Activated T-cell treated with anti-CD3 and anti-CD28 coated beads, Interleukin-2, amount 50 U/mL, for 72 hours (primary cell): Measurements from ENCODE around the gene MFSD12. TPM values are rescaled to one million over a fixed set of nuclear protein-coding genes. Genes with fewer than 3 reads are reported as not detected.

Experiments used
- ATAC-seq, 2 donors: fragments of 150-1000 bp; cut with Tn5 transposase; replicated peaks in 1 of 2; 2 replicates each; pipeline ENCODE4 v1.10.0; 2021; ENCODE audit warnings: moderate library complexity in 2 of 2, mild to moderate bottlenecking in 1 of 2
- DNase-seq, 2 donors: peaks; one replicate each; pipeline ENCODE4 v3.0.0; 2021 to 2022; ENCODE audit warnings: mixed read lengths in 1 of 2
- H3K27ac Mint-ChIP-seq: one replicate; pipeline ENCODE4 v1.8.0; 2022; ENCODE audit warnings: mild to moderate bottlenecking, moderate library complexity, mixed read lengths
- H3K27me3 Mint-ChIP-seq: one replicate; pipeline ENCODE4 v1.8.0; 2022; ENCODE audit warnings: low read depth, mixed read lengths
- H3K36me3 Mint-ChIP-seq, 2 donors: one replicate each; pipeline ENCODE4 v1.8.0; 2022; ENCODE audit warnings: mixed read lengths in 2 of 2, mild to moderate bottlenecking in 1 of 2; ENCODE audit not compliant: insufficient read depth in 2 of 2
- H3K4me1 Mint-ChIP-seq: one replicate; pipeline ENCODE4 v1.8.0; 2022; ENCODE audit warnings: low read depth, mixed read lengths
- H3K4me3 Mint-ChIP-seq, 2 donors: one replicate each; pipeline ENCODE4 v1.8.0; 2022; ENCODE audit warnings: mild to moderate bottlenecking in 2 of 2, mixed read lengths in 2 of 2, moderate library complexity in 2 of 2
- H3K9me3 Mint-ChIP-seq, 2 donors: one replicate each; pipeline ENCODE4 v1.8.0; 2022; ENCODE audit warnings: mixed read lengths in 2 of 2
- total RNA-seq, 2 donors: library from RNA; stranded (reverse); gene quantifications; one replicate each; pipeline ENCODE4 v1.2.3, GENCODE V29; 2022

The MFSD12 gene
- total RNA-seq: 10 to 100 TPM; 50.8 to 69.9 TPM

DNA sequence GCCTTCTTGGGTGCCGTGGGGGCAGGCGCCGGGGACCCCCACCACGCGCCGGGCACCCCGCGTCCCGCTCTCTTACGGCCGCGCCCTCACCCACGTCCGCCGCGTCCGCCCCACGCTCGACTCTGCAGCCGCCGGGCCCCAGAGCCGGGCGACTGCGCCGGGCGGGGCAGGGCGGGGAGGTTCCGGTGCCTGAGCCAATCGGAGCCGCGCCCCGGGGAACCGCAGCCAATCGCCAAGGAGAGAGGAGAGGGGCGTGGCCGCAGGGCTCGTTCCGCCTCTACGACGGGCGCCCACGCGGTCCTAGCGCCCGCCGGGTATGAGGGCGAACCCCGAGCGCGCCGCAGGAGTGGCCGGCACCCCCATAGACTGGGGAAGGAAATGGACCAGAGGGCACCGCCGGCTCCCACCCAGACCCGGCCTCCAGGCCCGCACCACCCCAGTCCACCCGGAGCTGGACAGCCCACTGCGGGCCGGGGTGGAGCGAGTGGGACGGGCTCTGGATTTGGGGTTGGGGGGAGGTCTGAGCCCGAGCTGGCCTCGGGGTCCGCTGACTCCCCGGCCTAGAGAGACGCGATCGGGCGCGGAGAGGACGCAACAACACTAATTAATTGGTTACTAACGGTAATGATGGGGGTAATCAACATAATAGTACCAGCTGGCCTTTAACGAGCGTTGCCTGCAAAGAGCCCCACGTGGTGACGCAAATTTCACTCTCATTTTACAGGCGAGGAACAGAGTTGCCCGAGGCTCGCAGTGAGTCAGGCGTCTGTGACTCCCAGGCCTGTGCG is at the start of gene MFSD12:
TSS of gene MFSD12 (minus strand) at position 126 of the 788 bp plus-strand sequence. CDS start 183 bp downstream, outside the sequence.
- DNase-seq (peak; percentile 98), ATAC-seq (peak; percentile 93 to 94)
- Mint-ChIP-seq H3K36me3 (peaks cover 0 to 2% of the 10 kb centered on the region in 2 donors), H3K4me1 (peaks cover 52% of the 10 kb centered on the region), H3K9me3 (no peaks in the 10 kb centered on the region), H3K27ac (peak within 1 kb of the TSS; percentile 87), H3K4me3 (peak within 1 kb of the TSS; percentile 85 to 96), H3K27me3 (no peaks in the 10 kb centered on the region)

DNA sequence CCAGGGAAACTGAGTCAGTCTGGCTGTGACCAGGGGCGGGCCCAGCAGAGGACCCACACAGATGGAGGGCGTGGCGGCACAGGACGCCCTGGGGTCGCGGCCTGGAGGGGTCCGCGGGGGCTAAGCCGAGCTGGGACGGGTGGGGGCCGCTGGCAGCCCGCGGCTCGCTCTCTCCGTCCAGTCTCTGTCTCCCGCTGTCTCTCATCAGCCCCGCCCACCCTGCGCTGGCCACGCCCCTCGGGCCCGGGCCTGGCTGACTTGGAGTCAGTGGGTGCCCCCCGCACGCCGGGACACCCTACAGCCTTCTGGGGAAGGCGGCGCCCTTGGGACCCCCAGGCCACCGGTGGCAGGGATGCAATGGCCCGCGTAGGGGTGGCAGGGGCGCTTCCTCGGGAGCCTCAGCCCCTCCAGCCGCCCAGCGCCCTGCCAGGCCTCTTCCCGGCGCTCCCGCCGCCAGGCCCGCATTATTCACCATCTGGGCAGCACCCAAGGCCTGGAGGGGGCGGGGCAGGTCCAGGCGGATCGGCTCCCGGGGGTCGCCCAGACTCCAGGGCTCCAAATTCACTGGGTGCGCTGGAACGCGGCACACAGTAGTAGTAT is 49.4 kb upstream of the MFSD12 start, which contains the start of gene TBXA2R:
TSS of gene TBXA2R (minus strand) at position 186 of the 600 bp plus-strand sequence. CDS start 6,241 bp downstream, outside the sequence.
- no peaks in the 10 kb centered on the region for H3K9me3 Mint-ChIP-seq
- peaks cover 6% of the 10 kb centered on the region for H3K27me3 Mint-ChIP-seq
- peak; percentile 65 for ATAC-seq
- H3K27ac Mint-ChIP-seq: no peak within 1 kb of the TSS
- peak within 1 kb of the TSS in 1 of 2 donors; percentile 52 for H3K4me3 Mint-ChIP-seq
- DNase-seq: peak; percentile 71 to 77
- H3K4me1 Mint-ChIP-seq: peaks cover 7% of the 10 kb centered on the region
- H3K36me3 Mint-ChIP-seq: peaks cover 0 to 3% of the 10 kb centered on the region in 2 donors

DNA sequence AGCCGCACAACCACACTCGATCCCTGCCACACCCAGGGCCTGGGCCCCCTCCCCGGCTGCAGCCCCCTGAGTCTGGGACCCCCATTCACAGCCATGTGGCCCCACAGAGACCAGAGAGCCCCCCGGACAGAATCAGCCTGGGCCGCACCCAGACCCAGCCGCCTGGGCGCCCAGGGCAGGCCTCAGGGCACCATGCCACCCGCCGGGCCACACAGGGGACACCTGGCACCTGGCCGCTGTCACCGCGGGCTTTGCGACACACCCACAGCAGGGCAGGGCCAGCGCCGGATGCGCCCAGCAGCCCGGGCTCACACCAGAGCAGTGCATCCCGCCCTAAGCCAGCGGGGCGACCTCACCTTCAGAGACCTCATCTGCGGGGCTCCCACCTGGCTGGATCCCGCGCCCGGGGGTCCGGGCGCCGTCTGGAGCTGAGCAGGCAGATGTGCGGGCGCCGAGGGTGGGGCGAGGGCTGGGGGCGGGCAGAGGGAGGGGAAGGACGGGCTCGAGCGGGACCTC is 48.8 kb upstream of the MFSD12 start:
- DNase-seq (peak; percentile 43 to 49), ATAC-seq (peak; percentile 62 to 73)
- H3K4me3 Mint-ChIP-seq: no peak overlapping the region
- peaks cover 0 to 1% of the 10 kb centered on the region in 2 donors for H3K36me3 Mint-ChIP-seq
- H3K4me1 Mint-ChIP-seq: peaks cover 7% of the 10 kb centered on the region
- H3K27me3 Mint-ChIP-seq: peaks cover 6% of the 10 kb centered on the region
- no peaks in the 10 kb centered on the region for H3K9me3 Mint-ChIP-seq
- no peak overlapping the region for H3K27ac Mint-ChIP-seq

DNA sequence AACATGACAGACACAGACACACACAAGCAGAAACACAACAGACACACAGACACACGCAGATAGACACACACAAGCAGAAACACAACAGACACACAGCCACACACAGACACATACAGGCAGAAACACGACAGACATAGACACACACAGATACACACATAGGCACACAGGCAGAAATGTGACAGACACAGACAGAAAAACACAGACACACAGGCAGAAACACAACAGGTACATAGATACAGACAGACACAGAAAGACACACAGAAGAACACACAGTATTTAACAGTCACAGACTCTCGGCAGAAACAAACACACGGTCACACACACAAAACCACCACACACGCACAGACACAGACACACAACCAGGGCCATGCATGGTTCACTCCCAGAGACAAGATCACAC is 48.4 kb upstream of the MFSD12 start:
- no peak for ATAC-seq
- no peak overlapping the region for H3K27ac Mint-ChIP-seq
- H3K27me3 Mint-ChIP-seq: peaks cover 6% of the 10 kb centered on the region

DNA sequence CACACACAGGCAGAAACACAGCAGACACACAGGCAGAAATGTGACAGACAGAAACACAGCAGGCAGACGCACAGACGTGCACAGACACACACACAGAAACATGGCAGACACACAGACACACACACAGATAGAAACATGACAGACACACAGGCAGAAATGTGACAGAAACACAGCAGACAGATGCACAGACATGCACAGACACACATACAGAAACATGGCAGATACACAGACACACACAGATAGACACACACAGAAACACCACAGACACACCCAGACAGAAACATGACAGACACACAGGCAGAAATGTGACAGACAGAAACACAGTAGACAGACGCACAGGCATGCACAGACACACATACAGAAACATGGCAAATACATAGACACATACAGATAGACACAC is 48.0 kb upstream of the MFSD12 start:
- Mint-ChIP-seq H3K27me3 (peaks cover 6% of the 10 kb centered on the region), H3K4me3 (no peak overlapping the region), H3K9me3 (no peaks in the 10 kb centered on the region), H3K36me3 (peaks cover 0 to 1% of the 10 kb centered on the region in 2 donors), H3K27ac (no peak overlapping the region), H3K4me1 (peaks cover 7% of the 10 kb centered on the region)
- no peak for ATAC-seq
- no peak for DNase-seq

More for the DNA sequence above, 48.4 kb upstream of the MFSD12 start:
- Mint-ChIP-seq H3K4me1 (peaks cover 7% of the 10 kb centered on the region), H3K4me3 (no peak overlapping the region), H3K36me3 (peaks cover 0 to 1% of the 10 kb centered on the region in 2 donors), H3K9me3 (no peaks in the 10 kb centered on the region)
- DNase-seq: no peak

DNA sequence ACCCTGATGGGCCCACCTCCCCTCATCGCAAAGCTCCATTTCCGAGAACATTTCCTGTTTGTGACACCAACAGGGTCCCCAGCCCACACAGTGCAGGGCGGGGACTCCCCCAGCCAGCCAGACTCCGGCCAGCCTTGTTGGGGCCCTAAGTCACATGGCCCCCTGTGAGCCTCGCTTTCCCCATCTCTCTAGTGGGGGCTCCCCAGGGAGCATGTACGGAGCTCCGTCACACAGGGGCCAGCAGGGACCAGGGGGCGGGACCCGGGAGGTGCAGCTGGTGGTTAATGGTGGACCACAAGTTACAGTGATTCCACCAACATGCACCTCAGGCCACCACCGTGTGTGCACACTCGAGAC is 47.6 kb upstream of the MFSD12 start:
- no peak overlapping the region for H3K27ac Mint-ChIP-seq
- DNase-seq: peak; percentile 28 to 45
- H3K4me1 Mint-ChIP-seq: peaks cover 7% of the 10 kb centered on the region
- no peak overlapping the region for H3K4me3 Mint-ChIP-seq
- H3K9me3 Mint-ChIP-seq: no peaks in the 10 kb centered on the region
- peaks cover 6% of the 10 kb centered on the region for H3K27me3 Mint-ChIP-seq
- peak; percentile 63 to 64 for ATAC-seq
- peaks cover 0 to 1% of the 10 kb centered on the region in 2 donors for H3K36me3 Mint-ChIP-seq

DNA sequence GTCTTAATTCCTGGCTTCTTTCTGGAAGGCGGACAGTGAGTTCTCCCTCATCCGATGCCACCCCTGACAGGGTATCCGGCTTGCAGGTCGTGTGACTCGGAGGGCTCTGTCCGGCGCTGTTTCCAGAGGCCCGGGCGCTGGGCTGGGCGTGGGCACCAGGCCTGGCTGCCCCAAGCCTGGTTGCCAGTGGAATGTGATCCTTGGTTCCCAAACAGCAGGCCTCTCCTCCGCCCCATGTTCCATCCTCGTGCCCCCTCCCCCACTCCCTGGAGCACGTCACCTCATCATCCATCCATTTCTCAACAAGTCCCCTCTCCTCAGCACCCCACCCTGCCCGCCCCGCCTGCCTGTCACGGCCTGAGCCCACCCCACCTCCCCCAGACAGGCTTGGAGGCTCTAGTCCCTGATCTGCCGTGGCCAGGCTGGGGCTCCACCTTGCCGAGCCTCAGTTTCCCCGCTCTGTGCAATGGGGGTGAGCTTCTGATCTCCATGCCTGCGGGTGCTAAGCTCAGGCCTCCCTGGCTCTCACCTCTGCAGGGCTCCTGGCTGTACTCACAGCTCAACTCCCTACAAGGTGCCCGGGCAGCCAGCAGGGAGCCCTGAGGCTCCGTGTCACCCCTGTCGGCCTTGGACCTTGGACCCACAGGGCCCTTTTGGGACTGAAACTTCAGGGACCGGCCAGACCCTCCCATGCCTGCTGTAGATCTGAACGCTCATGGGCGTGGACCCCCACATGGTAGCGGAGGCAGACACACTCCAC is 47.0 kb upstream of the MFSD12 start:
- H3K27me3 Mint-ChIP-seq: peaks cover 6% of the 10 kb centered on the region
- peaks cover 7% of the 10 kb centered on the region for H3K4me1 Mint-ChIP-seq
- H3K4me3 Mint-ChIP-seq: peak overlapping the region in 1 of 2 donors; percentile 25
- no peaks in the 10 kb centered on the region for H3K9me3 Mint-ChIP-seq
- ATAC-seq (no peak), DNase-seq (no peak)
- no peak overlapping the region for H3K27ac Mint-ChIP-seq
- peaks cover 0 to 1% of the 10 kb centered on the region in 2 donors for H3K36me3 Mint-ChIP-seq

DNA sequence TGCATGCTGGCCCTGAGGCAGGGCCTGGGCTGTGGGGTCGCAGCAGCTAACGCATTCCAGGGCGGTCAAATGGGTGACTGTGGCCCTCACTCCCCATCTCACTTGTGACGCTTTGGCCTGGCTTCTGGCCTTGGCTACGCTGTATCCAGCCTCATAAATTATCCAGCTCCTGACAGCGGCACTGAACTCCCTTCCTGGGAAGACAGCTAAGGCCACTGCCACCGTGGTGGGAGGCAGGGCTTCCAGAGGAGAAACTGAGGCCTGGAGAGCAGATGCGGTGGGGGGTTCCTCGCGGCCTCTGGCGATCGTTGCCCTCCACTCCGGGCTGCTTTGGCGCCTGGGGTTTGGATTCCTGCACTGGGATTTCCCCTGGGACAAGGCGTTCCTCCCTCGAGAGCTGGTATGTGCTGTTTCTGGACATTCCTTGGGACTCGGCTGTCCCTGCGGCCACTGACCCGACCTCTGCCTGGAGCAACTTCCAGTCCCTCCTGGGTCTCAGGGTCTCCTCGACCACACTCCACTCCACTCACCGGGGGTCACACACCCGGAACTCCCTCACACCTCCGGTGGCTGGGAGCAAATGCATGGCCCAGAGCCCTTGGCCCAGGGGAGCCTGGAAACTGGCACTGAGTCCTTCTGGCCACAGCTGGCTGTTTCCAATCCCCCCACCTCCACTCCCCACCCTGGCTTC is 45.9 kb upstream of the MFSD12 start:
- no peak for DNase-seq
- H3K27ac Mint-ChIP-seq: no peak overlapping the region
- no peak for ATAC-seq

DNA sequence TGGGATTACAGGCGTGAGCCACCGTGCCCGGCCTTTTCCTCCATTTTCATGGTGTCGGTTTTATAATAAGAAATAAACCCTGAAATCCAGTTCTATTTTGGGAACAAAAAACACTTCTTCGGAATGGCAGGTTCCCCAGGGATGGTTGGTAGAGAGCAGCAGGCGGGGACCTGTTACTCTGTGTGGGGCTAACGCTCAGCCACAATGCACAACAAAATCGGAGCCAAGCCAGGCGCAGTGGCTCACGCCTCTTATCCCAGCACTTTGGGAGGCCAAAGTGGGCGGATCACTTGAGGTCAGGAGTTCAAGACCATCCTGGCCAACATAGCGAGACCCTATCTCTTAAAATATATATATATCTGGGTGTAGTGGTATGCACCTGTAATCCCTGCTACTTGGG is 43.6 kb upstream of the MFSD12 start:
- Mint-ChIP-seq H3K9me3 (no peaks in the 10 kb centered on the region), H3K4me1 (no peaks in the 10 kb centered on the region), H3K27ac (no peak overlapping the region), H3K36me3 (no peaks in the 10 kb centered on the region), H3K4me3 (no peak overlapping the region), H3K27me3 (no peaks in the 10 kb centered on the region)
- no peak for DNase-seq
- ATAC-seq: no peak

More for the DNA sequence above, 45.9 kb upstream of the MFSD12 start:
- Mint-ChIP-seq H3K4me1 (peaks cover 6% of the 10 kb centered on the region), H3K9me3 (no peaks in the 10 kb centered on the region), H3K4me3 (no peak overlapping the region), H3K27me3 (peaks cover 6% of the 10 kb centered on the region), H3K36me3 (peaks cover 0 to 1% of the 10 kb centered on the region in 2 donors)

DNA sequence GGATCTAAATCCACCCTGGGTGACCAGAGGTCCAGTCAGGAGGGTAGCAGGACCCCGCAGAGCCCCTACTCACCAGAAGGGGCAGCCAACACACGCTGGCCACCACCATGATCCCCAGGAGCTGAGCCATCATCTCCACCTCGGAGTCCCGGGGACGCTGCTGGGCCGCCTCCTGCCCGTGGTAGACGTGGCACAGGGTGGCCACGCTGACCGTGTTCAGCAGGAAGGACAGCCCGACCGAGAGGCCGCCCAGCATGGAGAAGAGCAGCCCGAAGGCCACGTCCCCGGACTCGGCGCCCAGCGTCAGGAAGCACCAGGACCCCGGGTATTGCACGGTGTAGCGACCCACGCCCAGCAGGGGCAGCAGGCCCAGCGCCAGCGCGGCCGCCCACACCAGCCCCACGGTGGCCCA is 42.4 kb upstream of the MFSD12 start:
- Mint-ChIP-seq H3K9me3 (no peaks in the 10 kb centered on the region), H3K36me3 (no peaks in the 10 kb centered on the region), H3K4me3 (no peak overlapping the region), H3K27me3 (no peaks in the 10 kb centered on the region), H3K27ac (no peak overlapping the region), H3K4me1 (no peaks in the 10 kb centered on the region)
- no peak for ATAC-seq
- no peak for DNase-seq

DNA sequence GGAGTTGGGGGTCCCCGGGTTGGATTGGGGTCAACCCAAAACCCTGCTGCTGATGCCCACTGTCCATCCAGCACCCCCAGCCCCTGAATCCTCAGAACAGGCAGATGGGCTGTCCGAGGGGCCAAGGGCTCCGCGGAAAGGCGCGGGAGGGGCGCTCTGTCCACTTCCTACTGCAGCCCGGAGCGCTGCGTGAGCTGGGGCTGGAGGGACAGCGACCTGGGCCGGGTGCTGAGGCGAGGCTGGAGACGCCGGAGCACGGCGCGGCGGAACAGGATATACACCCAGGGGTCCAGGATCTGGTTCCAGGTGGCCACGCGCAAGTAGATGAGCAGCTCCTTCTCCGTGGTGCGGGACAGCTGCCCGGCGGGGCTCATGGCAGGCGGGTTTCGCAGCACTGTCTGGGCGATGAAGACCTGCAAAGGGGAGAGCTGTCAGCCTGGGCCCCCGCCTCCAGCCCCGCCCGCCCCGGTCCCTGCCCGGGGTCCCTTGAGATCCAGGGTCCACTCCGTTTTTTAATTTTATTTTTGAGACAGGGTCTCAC is 38.2 kb upstream of the MFSD12 start:
- Mint-ChIP-seq H3K4me3 (no peak overlapping the region), H3K27me3 (no peaks in the 10 kb centered on the region), H3K4me1 (no peaks in the 10 kb centered on the region), H3K9me3 (no peaks in the 10 kb centered on the region), H3K27ac (no peak overlapping the region), H3K36me3 (no peaks in the 10 kb centered on the region)
- ATAC-seq: no peak
- no peak for DNase-seq

DNA sequence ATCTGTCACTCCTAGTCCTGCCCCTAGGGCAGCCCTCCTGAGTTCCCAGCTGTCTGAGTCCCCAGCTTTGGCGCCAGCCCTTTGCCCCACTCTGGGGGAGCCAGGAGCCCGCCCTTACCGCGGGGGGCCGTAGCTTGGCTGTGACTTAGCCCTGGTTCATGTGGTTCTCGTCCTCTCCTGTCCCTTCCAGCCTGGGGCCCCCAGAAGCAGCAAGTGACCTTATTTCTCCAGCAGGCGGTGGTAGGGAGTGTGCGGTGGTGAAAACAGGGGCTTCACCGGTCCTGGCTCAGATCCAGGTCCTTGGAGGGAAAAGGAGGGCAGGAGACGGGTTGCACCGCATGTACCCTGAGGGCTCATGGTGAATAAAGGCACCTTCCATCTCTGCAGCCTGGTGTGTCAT is 35.8 kb upstream of the MFSD12 start:
- no peak for DNase-seq
- ATAC-seq: no peak
- no peaks in the 10 kb centered on the region for H3K9me3 Mint-ChIP-seq
- no peaks in the 10 kb centered on the region for H3K36me3 Mint-ChIP-seq
- H3K27ac Mint-ChIP-seq: no peak overlapping the region
- H3K27me3 Mint-ChIP-seq: no peaks in the 10 kb centered on the region
- H3K4me1 Mint-ChIP-seq: no peaks in the 10 kb centered on the region
- no peak overlapping the region for H3K4me3 Mint-ChIP-seq
